Activated CD8-positive, alpha-beta memory T cell treated with anti-CD3 and anti-CD28 coated beads for 24 hours (primary cell): ENCODE measurements around the gene UNC93A.
"Not testable (repeated sequence)": the region's sequence is repeated elsewhere in the genome, so short reads cannot be mapped to it uniquely, and the experiment has no call there.

ENCODE experiments used
- DNase-seq: peaks from one replicate; pipeline ENCODE4 v3.0.0-alpha.2; 2020

UNC93A gene

DNA sequence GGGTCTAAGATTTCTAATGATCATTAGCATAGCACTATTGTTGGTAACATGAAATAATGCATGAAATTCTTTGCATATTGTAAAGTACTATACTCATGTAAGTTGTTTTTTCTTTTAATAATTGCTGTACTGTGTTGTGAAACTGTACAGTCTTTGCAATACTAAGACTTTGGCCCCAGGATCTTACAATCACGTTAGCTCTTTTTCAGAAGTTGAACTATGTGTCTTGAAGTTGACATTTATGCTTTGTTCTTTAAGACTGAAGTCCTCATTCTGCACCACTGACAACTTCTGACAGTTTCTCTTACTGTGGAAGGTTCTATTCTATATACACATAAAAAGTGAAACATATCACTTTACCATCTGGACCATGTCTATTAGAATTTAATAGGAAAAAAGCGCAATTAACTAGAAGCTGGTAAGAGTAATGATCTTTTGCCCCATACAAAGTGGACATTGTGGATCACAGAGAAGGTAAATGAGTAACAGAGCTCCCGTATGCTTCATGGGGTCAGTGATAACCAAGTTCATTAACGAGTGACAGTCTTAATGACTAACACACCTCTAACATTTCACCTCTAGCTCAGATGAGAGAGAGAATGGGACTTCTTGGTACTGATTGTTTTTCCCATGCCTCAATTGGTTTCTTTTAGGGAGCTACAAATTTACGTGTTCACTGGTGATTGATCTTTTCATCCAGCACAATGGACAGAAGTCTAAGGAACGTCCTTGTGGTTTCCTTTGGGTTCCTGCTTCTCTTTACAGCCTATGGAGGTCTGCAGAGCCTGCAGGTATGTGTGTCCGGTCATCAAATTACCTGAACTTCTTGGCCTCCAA lies at the start of gene UNC93A:
Gene UNC93A (plus strand): TSS at position 530 of the 837 bp plus-strand sequence. CDS start 175 bp downstream, at position 705.
- no peak for DNase-seq

DNA sequence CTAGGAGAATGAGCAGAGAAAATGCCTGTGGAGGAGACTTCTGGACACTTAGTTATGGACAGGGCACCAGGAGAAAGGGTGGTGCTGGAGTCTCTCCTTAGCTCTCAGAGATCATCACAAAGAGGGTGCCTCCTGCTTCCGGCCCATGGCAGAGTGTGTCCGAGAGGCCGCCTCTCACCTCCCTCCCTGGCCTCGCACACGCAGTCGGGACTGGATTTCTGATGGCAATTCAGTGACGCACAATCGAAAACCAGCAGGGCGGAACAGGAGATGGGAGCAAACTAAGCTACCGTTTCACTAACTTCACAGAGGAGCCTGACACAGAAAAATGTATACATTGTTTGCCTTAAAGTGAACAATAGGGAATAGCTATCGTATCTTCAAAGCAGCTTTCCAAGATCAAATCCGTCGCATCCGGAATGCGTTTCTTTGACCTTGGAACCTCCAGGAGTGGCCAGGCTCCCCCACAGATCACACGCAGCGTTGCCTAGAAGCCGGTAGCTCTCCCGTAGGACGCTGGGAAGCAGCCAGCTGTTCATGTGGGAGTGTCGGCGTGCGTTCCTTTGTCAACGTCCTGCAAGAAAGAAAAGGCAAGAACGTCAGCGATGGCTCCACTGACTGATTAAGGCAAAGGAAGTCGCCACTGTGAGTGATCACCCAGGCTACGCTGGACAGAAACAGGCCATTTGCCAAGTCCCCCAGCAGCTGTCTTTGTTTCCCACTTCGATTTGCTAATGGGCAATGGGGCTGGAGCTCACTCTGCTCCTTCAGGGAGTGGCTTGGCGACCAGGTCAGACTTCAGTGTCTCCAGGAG lies 49.6 kb upstream of the UNC93A start:
- not testable (repeated sequence) for DNase-seq

GRCh38 chr6:167242135-167242506 lies 49.0 kb upstream of the UNC93A start:
- not testable (repeated sequence) for DNase-seq

DNA sequence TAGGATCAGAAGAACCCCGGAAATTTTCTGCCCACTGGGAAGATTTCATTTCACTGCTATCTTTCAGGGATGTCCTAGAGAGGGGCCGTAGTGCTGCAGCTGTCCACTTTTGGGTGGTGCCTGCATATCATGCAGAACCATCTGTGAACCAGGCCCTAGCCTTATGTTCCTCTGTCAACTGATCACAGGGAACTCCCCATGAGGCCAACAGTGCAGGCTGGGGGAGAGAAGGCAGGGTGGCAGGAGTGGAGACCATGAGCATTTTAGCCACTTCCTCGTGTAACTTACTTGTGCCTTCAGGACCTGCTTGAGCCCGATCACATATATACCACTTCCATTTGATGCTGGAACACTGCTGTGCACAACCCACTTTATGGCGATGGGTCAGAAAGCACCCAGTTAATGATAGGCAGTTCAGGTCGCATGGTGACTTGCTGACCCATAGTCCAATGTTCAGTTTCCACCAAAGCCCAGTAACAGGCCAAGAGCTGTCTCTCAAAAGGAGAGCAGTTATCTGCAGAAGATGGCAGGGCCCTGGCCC lies 48.5 kb upstream of the UNC93A start:
- not testable (repeated sequence) for DNase-seq

- no peak for DNase-seq
Observed at GRCh38 chr6:167244064-167244960, 46.8 kb upstream of the UNC93A start.

DNA sequence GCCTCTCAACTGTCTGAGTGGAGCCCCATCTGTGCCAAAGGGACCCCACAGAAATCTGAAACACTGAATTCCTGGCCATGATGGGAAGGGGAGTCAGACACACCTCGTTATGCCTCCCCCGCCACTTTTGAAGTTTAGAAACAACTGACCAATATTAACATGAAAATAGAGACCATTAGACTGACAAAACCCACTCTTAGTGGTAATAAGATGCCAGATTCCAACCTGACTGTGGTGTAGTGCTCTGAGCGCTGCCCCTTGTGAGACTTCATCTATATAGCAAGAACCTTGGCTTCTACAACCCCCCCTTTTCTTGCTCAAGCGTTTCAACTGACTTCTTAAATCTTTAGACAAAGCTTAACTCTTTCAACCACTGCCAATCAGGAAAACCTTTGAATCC lies 46.1 kb upstream of the UNC93A start:
- DNase-seq, result no peak

GRCh38 chr6:167245591-167245990 lies 45.5 kb upstream of the UNC93A start:
- no peak for DNase-seq

DNA sequence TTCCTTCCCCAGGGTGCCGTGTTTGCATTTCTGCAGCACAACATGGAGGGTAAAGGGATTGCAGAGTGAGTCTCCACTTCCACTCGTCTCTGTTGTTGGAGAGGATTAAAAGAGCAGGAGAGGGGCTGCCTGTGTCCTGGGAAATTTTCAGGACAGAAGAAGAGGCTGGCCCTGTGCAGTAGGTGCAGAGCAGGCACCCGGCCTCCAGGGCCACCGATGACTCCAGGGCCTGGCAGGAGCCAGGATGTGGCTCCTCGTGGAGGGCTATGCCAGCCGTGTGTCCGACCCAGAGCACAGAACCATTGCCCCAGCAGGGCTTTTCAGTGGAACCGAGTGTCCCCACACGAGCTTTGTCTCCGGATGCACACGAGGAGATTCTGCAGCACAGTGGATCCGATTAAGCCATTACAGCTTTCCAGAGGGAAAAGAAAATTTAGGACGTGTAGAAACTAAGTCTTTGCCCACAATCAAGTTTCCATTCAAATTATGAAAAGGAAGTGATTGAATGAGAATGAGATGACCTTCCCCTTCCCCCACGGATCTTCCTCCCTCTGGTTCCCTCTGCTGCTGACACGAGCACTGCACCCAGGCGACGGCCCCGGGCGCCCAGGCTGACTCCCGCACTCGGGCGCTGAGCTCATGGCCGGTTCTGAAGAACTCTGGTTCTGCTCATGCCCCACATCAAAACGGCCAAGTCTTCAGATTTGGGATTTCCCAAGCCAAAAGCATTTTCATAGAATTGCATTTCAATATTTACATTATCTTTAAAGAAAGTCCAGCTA lies 43.1 kb upstream of the UNC93A start:
- DNase-seq, result no peak

DNA sequence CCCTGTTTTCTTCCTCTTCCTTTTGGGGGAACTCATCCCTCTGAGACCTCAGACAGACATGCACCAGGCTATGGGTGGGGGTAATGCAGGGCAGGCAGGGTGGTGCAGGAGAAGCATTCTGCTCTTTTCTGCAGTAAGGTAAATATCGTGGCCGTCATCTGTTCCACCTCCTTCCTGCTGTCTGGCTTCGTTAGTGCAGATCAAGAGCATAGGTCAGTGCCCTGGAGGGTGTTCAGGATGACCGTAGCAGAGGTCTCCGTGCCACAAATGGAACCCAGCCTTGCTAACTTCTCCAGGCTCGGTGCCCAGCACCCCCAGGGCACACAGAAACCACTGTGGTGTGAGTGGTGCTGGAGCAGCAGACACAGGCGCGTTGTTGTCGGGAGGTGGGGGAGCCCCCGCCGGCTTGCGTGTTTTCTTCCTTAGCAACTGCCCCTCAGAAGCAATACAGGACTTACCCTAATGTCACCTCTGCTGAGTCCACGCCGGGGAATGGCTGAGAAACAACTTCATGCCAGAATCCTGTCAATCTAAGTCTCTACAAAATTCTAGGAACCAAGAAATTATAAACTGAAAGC lies 42.1 kb upstream of the UNC93A start:
- DNase-seq, result not testable (repeated sequence)

DNA sequence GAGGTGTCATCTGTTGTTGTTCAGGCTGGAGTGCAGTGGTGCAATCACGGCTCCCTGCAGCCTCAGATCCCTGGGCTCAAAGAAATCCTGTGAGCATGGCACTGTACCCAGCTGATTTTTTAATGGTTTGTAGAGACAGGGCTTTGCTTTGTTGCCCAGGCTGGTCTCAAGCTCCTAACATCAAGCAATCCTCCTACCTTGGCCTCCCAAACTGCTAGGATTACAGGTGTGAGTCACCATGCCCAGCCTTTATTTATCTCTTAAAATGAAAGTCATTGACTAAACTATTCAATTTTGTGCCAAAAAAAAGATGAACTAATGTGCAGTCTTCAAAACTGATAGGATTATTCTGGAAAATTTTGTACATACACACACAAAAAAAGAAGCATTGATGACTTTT lies 38.8 kb upstream of the UNC93A start:
- DNase-seq, result no peak

DNA sequence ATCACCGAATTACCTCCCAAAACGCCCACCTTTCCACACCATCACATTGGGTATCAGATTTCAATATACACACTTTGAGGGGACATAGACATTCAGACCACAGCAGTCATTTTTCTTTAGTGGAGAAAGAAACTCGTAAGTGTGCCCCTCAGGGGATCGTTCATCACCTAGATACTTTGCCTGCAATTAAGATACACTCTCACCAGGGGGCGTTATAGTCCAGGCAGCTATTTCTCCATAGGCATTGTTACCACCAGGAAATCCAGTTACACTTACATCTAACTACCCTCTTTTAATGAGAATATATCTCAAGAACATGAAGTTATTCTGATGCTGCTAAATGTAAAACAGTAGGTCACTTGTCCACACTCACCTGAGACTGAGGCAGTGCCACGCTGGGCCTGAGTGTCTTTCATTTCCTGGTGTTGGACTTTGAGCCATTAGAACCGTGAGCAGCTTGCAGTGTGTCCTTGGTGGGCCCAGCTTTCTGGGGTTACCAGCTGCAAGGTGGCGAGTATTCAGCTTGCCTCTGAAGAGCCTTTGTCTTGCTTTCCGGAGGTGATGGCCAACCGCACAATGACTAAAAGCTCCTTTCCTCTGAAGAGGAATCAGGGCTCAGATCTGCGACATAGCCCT lies 35.1 kb upstream of the UNC93A start:
- no peak for DNase-seq

DNA sequence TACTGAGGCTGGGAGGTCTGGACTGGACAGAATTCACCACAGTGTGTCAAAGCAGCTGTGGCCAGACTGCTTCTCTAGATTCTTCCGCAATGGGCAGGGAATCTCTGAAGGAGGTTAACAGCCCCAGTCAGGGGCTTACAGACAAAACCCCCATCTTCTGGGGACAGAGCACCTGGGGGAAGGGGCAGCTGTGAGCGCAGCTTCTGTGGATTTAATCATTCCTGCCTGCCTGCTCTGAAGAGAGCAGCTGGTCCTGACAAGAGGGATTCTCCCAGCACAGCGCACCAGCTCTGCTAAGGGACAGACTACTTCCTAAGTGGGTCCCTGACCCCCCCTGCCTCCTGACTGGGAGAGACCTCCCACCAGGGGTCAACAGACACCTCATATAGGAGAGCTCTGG lies 32.5 kb upstream of the UNC93A start:
- DNase-seq, result no peak

- DNase-seq, result not testable (repeated sequence)
Observed at GRCh38 chr6:167266057-167266829, 24.9 kb upstream of the UNC93A start.

DNA sequence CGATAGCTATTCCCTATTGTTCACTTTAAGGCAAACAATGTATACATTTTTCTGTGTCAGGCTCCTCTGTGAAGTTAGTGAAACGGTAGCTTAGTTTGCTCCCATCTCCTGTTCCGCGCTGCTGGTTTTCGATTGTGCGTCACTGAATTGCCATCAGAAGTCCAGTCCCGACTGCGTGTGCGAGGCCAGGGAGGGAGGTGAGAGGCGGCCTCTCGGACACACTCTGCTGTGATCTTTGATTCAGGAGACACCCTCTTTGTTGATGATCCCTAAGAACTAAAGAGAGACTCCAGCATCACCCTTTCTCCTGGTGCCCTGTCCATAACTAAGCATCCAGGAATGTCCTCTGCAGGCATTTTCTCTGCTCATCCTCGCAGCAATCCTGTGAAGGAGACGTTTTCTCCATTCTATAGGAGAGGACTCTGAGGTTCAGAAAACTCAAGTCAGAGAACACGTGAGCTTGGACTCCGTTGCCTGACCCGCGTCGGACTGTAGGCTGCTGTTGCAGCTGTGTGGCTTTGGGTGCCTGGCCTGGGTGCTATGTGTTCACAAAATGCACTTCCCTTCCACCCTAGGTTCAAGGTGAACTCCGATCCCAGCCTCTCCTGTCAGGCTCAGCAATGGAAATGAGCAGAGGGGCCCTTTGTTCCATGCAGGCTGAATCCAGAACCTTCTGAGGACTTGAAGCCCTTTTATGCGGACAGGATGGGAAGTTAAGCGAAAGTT lies 24.1 kb upstream of the UNC93A start:
- DNase-seq, result no peak

DNA sequence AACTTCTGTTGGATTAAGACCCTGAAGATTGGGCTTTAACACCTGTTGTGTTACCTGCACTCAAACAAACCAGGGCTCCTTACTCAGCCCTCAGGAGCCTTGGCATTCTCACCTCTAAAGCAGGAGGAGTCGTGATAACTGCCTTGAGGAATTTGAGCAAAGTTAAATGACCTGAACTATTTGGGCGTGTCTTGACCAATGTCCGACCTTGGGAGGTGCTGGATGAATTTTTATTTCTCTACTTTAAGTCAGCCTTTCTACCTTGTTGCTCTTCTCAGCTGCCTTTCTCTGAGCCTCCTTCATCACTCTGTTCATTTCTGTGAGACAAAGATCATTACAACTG lies 23.6 kb upstream of the UNC93A start:
- DNase-seq, result not testable (repeated sequence)

GRCh38 chr6:167267921-167268401 lies 23.2 kb upstream of the UNC93A start:
- DNase-seq, result no peak

DNA sequence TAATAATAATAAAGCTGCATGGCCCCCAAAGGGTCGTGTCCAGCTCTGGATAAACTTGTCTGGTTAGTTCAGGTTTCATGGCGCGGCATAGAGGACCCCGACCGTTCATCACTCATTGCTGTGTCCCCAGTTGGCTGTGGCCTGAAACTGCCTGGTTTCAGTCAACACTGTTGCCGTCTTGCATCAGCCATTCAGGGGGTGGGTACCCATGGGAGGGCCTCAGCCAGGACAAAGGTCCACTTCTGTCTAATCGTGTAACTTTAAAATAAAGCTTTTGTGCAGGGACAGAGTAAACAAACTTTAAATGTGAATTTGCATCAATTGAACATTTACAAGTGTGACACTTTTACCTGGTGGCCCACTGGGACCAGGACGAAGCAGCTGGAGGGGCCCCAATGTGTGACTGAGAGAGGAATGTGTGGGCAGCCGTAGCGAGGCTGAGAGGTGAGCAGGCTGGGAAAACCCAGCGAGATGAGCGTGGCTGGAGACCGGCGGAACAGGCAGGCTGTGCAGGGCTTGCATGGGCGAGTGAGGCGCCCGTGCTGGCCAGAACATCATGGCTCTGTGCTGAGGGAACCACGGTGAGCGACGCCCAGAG lies 22.3 kb upstream of the UNC93A start:
- no peak for DNase-seq

- no peak for DNase-seq
Observed at GRCh38 chr6:167270499-167271311, 20.4 kb upstream of the UNC93A start.
